ENCODE data around the gene FIP1L1.

DNA sequence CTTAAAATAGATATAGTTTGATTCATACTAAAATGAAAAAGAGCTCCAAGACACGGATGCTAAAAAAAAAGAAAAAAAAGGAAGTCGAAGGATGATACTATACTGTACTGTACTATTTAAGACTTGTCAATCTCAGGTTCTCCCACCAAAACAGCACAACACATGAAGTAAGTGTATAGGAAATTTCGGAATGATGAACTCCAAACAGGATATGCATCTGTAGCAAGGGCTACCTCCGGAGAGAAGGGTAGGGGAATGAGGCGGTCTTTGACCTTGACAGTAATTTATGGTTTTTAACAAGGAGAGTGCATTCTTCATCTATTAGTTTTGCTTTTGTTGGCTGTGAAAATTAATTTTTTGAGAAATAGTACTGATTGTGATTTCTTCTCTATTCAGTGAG is 541 bp upstream of the FIP1L1 start:
- TF ChIP-seq ZNF629 (CRISPR knock-in tag; conservative IDR thresholded peaks at IDR 0.05), result no peak; the same call in 1 of the 2 replicates
- TF ChIP-seq, protein P1, sequence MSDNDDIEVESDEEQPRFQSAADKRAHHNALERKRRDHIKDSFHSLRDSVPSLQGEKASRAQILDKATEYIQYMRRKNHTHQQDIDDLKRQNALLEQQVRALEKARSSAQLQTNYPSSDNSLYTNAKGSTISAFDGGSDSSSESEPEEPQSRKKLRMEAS (IDR thresholded peaks at IDR 0.05), result no peak
- no peak for TF ChIP-seq PBX3 (CRISPR knock-in tag; IDR thresholded peaks at IDR 0.05; ENCODE audit: borderline replicate concordance)
- TF ChIP-seq ARHGAP35 (CRISPR knock-in tag; IDR thresholded peaks at IDR 0.05; ENCODE audit: borderline replicate concordance), result no peak
- TF ChIP-seq ZNF691 (CRISPR knock-in tag; IDR thresholded peaks at IDR 0.05; ENCODE audit: borderline replicate concordance, low read depth), result no peak
- TF ChIP-seq NR1H2 (CRISPR knock-in tag; IDR thresholded peaks at IDR 0.05; ENCODE audit: borderline replicate concordance, low read depth), result no peak
- TF ChIP-seq, protein P2, sequence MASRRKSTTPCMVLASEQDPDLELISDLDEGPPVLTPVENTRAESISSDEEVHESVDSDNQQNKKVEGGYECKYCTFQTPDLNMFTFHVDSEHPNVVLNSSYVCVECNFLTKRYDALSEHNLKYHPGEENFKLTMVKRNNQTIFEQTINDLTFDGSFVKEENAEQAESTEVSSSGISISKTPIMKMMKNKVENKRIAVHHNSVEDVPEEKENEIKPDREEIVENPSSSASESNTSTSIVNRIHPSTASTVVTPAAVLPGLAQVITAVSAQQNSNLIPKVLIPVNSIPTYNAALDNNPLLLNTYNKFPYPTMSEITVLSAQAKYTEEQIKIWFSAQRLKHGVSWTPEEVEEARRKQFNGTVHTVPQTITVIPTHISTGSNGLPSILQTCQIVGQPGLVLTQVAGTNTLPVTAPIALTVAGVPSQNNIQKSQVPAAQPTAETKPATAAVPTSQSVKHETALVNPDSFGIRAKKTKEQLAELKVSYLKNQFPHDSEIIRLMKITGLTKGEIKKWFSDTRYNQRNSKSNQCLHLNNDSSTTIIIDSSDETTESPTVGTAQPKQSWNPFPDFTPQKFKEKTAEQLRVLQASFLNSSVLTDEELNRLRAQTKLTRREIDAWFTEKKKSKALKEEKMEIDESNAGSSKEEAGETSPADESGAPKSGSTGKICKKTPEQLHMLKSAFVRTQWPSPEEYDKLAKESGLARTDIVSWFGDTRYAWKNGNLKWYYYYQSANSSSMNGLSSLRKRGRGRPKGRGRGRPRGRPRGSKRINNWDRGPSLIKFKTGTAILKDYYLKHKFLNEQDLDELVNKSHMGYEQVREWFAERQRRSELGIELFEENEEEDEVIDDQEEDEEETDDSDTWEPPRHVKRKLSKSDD (CRISPR knock-in tag; IDR thresholded peaks at IDR 0.05; ENCODE audit: low read depth), result no peak
- no peak for TF ChIP-seq RBAK (CRISPR knock-in tag; IDR thresholded peaks at IDR 0.05)
